A673 (cell line): Measurements from ENCODE around the gene OPN3. TPM values are rescaled to one million over a fixed set of nuclear protein-coding genes. Genes with fewer than 3 reads are reported as not detected.

ENCODE experiments used
- BruUV-seq: library from RNA; stranded (reverse); fragments of 400-500 nt; replicated peaks from 2 replicates; lab custom pipeline; 2021; lab: Mats Ljungman, UMichigan
- CTCF ChIA-PET: fragments of 300-600 bp; sonication (Branson Sonifier 250); formaldehyde crosslinking; loops from one replicate; lab custom pipeline; 2022; ENCODE audit warnings: antibody characterized with exemption; lab: Charles Lee
- POLR2A ChIA-PET: fragments of 300-600 bp; sonication (Branson Sonifier 250); formaldehyde crosslinking; loops from one replicate; lab custom pipeline; 2022; ENCODE audit warnings: antibody characterized with exemption; ENCODE audit not compliant: low non-redundant PET; lab: Charles Lee
- DNase-seq: peaks from one replicate; pipeline ENCODE4 v3.0.0-alpha.2; 2015; ENCODE audit warnings: low spot score
- H3K27ac ChIP-seq: fragments of 200-600 bp; sonication (generic); 2 replicates; pipeline ENCODE4 v1.5.1; 2016; ENCODE audit warnings: mixed run types, low read depth, mild to moderate bottlenecking, mixed read lengths, antibody characterized with exemption, low read length; ENCODE audit not compliant: poor library complexity, severe bottlenecking
- H3K27me3 ChIP-seq: fragments of 200-600 bp; sonication (generic); replicated peaks from 2 replicates; pipeline ENCODE4 v1.6.1; 2017; ENCODE audit warnings: mixed run types, low read depth, mild to moderate bottlenecking, mixed read lengths, antibody characterized with exemption, low read length; ENCODE audit not compliant: insufficient read depth, poor library complexity
- H3K36me3 ChIP-seq: fragments of 200-600 bp; sonication (generic); 2 replicates; pipeline ENCODE4 v1.6.1; 2016; ENCODE audit warnings: mixed run types, mild to moderate bottlenecking, mixed read lengths, antibody characterized with exemption, low read length; ENCODE audit not compliant: insufficient read depth, poor library complexity, severe bottlenecking
- H3K4me1 ChIP-seq: fragments of 200-600 bp; sonication (generic); 2 replicates; pipeline ENCODE4 v1.6.1; 2017; ENCODE audit warnings: mixed run types, mild to moderate bottlenecking, mixed read lengths, antibody characterized with exemption, low read length; ENCODE audit not compliant: insufficient read depth, poor library complexity, severe bottlenecking
- H3K4me3 ChIP-seq: fragments of 200-600 bp; sonication (generic); 2 replicates; pipeline ENCODE4 v1.5.1; 2016; ENCODE audit warnings: low read depth, mixed run types, mild to moderate bottlenecking, mixed read lengths, low read length; ENCODE audit not compliant: poor library complexity, severe bottlenecking
- H3K9me3 ChIP-seq: fragments of 200-600 bp; sonication (generic); 2 replicates; pipeline ENCODE4 v1.6.1; 2016; ENCODE audit warnings: mixed run types, low read depth, mild to moderate bottlenecking, mixed read lengths, antibody characterized with exemption, low read length; ENCODE audit not compliant: poor library complexity, severe bottlenecking
- CTCF ChIP-seq: fragments of 300-800, 200-600 bp; sonication (generic); conservative IDR thresholded peaks from 2 replicates; pipeline ENCODE4 v1.5.1; 2017; ENCODE audit warnings: low read depth, mild to moderate bottlenecking, antibody characterized with exemption, low read length, moderate library complexity, mixed read lengths
- EZH2 ChIP-seq: fragments of 200-600 bp; sonication (generic); IDR thresholded peaks from 2 replicates; pipeline ENCODE4 v1.6.1; 2017; ENCODE audit warnings: borderline replicate concordance, low read depth, mild to moderate bottlenecking, mixed read lengths, antibody characterized with exemption, low read length; ENCODE audit not compliant: poor library complexity, severe bottlenecking
- intact Hi-C: fragments of 100-400 bp; cut with micrococcal nuclease; formaldehyde crosslinking; loops from one replicate; pipeline ENCODE4 v1.10.0; 2022; ENCODE audit not compliant: unreplicated experiment
- total RNA-seq: library from RNA; stranded (reverse); gene quantifications from 2 replicates; pipeline ENCODE4 v1.2.3, GENCODE V29; 2021

The OPN3 gene
- total RNA-seq, 1 experiment from 2014 or later, result 12.6 TPM

DNA sequence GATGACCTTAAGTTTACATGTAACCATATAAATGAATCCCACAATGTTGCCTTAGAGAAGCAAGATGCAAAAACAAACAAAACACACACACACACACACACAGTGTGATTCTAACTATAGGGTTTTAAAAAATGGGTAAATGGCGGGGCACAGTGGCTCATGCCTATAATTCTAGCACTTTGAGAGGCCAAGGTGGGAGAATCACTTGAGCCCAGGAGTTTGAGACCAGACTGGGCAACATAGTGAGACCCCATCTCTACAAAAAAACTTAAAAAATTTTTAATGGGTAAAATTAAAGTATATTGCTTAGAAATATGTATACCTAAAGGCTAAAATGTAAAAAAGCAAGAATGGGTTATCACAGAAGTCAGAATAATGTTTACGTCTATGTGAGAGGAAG, 92.2 kb downstream of the OPN3 start:
- no peaks in the 10 kb centered on the region for H3K36me3 ChIP-seq
- no peak overlapping the region for H3K27ac ChIP-seq
- intact Hi-C loops, result no loop called here
- no peak for DNase-seq
- POLR2A ChIA-PET, result no interaction called here
- no peaks in the 10 kb centered on the region for H3K9me3 ChIP-seq
- BruUV-seq, result no TSS peak
- TF ChIP-seq EZH2, result no peak
- no peak for TF ChIP-seq CTCF
- CTCF ChIA-PET, result no interaction called here
- no peaks in the 10 kb centered on the region for H3K4me1 ChIP-seq
- no peaks in the 10 kb centered on the region for H3K27me3 ChIP-seq
- H3K4me3 ChIP-seq, result no peak overlapping the region

Other genes starting within 250 kb of the OPN3 start
- 73.6 and 75.4 TPM in 2 replicates for gene FH, start 120.6 kb downstream of the OPN3 start, total RNA-seq
- gene KMO, start 108.0 kb downstream of the OPN3 start, total RNA-seq, result 11.8 and 12.7 TPM in 2 replicates
- gene CHML, start within 50 bp of the OPN3 start, total RNA-seq, result 10.6 and 11.9 TPM in 2 replicates
- not detected in 2 replicates for gene WDR64, start 11.9 kb upstream of the OPN3 start, total RNA-seq
- 37.7 and 46.6 TPM in 2 replicates for gene EXO1, start 207.8 kb upstream of the OPN3 start, total RNA-seq